Measurements from ENCODE around the gene WDR59. TPM values are rescaled to one million over a fixed set of nuclear protein-coding genes. Genes with fewer than 3 reads are reported as not detected.

WDR59 gene
- total and polyA plus RNA-seq, 9 of the 15 experiments (the other 6 are each of a cell fraction or from before 2014, with no cell fraction given): 12.7 to 126 (median 34.7) TPM

- peak; percentile 11; the same call in 1 of the 2 replicates for TF ChIP-seq REST (IDR thresholded peaks at IDR 0.05; ENCODE audit: borderline replicate concordance)
- no peak for TF ChIP-seq REST (CRISPR knock-in tag; IDR thresholded peaks at IDR 0.05; ENCODE audit: low read depth)
- TF ChIP-seq FOXO4 (CRISPR knock-in tag; IDR thresholded peaks at IDR 0.05): no peak
- TF ChIP-seq CTCF (IDR thresholded peaks at IDR 0.05 in 2 of 3, conservative IDR thresholded peaks at IDR 0.05 in 1 of 3; ENCODE audit: insufficient read depth in 2 of 3, low read depth in 1 of 3, low read length in 3 of 3): 0 out of 6 replicates have a peak, but pooled peaks of 1 of the 3 experiments have one; percentile 23
- no peak for TF ChIP-seq GTF2F1 (IDR thresholded peaks at IDR 0.05; ENCODE audit: low read depth, low read length)
- TF ChIP-seq DEAF1 (CRISPR knock-in tag; IDR thresholded peaks at IDR 0.05): no peak
Measured at GRCh38 chr16:74936902-74937560, 47.9 kb downstream of the WDR59 start (continued).
